ENCODE measurements around the gene ACTL6B. TPM values are rescaled to one million over a fixed set of nuclear protein-coding genes. Genes with fewer than 3 reads are reported as not detected.

ACTL6B gene
- polyA plus RNA-seq, 1 of the 3 experiments (the other 2 are of a cell fraction) = 0.67 TPM

DNA sequence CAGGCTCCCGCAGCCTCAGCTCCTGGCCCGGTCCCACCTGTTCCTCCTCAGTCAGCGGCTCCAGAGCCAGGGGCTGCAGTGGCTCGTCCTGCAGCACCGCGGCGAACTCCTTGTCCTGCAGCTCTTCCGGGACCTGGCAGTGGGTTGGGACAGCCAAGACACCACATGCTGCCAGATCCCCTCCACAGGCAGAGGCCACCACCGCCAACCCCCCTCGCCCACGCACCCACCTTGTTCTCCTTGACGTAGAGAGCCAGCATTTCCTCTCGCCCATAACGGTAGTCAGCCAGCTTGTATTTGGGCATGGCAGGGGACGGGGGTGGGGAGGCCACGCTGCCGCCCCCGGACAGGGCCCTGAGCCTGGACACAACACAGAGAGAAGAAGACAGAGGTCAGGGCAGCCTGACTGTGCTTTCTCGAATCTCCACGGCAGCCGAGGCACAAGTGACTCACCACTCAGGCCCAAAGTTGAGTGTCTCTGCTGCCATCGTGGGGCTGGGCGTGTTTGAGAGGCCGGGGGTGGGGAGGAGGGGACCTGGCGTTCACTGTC, 31.6 kb upstream of the ACTL6B start (continued):
- TF ChIP-seq, protein P1, sequence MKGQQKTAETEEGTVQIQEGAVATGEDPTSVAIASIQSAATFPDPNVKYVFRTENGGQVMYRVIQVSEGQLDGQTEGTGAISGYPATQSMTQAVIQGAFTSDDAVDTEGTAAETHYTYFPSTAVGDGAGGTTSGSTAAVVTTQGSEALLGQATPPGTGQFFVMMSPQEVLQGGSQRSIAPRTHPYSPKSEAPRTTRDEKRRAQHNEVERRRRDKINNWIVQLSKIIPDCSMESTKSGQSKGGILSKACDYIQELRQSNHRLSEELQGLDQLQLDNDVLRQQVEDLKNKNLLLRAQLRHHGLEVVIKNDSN (IDR thresholded peaks at IDR 0.05; ENCODE audit: borderline replicate concordance, low read depth) = no peak
- no peak for TF ChIP-seq JUND (IDR thresholded peaks at IDR 0.05)

DNA sequence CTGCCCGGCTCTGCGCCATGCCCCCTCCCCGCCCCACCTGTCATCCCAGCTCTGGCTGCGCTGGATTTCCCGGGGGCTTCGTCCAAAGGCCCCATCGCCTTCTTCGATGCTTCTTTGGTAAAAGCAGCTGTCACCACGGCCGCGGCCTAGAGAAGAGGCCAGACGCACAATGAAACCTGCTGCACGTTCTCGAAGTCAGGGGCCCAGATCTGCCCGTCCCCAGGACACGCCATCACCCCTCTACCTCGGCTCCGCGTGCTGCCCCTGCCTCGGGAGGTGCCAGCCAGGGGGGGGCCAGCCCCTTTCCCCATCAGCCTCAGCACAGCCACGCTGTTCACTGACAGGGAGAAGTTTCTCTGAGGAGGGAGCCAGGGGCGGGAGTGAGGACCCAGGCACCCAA, 31.0 kb upstream of the ACTL6B start:
- TF ChIP-seq EZH2phosphoT487 (IDR thresholded peaks at IDR 0.05; ENCODE audit: borderline replicate concordance, low read depth) (no peak), SMC3 (IDR thresholded peaks at IDR 0.05; ENCODE audit: low read depth, low read length) (no peak), JUND (IDR thresholded peaks at IDR 0.05) (no peak), FOSL2 (IDR thresholded peaks at IDR 0.05; ENCODE audit: borderline replicate concordance, low read depth) (no peak), RFX5 (IDR thresholded peaks at IDR 0.05; ENCODE audit: low read length) (no peak), RCOR1 (IDR thresholded peaks at IDR 0.05; ENCODE audit: low read length) (no peak), SIN3A (IDR thresholded peaks at IDR 0.05; ENCODE audit: borderline replicate concordance, low read depth, low read length) (no peak), TCF12 (IDR thresholded peaks at IDR 0.05) (no peak)
- TF ChIP-seq, protein P1 (IDR thresholded peaks at IDR 0.05; ENCODE audit: borderline replicate concordance, low read depth) = no peak
- TF ChIP-seq, protein P2, sequence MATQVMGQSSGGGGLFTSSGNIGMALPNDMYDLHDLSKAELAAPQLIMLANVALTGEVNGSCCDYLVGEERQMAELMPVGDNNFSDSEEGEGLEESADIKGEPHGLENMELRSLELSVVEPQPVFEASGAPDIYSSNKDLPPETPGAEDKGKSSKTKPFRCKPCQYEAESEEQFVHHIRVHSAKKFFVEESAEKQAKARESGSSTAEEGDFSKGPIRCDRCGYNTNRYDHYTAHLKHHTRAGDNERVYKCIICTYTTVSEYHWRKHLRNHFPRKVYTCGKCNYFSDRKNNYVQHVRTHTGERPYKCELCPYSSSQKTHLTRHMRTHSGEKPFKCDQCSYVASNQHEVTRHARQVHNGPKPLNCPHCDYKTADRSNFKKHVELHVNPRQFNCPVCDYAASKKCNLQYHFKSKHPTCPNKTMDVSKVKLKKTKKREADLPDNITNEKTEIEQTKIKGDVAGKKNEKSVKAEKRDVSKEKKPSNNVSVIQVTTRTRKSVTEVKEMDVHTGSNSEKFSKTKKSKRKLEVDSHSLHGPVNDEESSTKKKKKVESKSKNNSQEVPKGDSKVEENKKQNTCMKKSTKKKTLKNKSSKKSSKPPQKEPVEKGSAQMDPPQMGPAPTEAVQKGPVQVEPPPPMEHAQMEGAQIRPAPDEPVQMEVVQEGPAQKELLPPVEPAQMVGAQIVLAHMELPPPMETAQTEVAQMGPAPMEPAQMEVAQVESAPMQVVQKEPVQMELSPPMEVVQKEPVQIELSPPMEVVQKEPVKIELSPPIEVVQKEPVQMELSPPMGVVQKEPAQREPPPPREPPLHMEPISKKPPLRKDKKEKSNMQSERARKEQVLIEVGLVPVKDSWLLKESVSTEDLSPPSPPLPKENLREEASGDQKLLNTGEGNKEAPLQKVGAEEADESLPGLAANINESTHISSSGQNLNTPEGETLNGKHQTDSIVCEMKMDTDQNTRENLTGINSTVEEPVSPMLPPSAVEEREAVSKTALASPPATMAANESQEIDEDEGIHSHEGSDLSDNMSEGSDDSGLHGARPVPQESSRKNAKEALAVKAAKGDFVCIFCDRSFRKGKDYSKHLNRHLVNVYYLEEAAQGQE (IDR thresholded peaks at IDR 0.05; ENCODE audit: low read depth, low read length) = no peak
- TF ChIP-seq, protein P3, sequence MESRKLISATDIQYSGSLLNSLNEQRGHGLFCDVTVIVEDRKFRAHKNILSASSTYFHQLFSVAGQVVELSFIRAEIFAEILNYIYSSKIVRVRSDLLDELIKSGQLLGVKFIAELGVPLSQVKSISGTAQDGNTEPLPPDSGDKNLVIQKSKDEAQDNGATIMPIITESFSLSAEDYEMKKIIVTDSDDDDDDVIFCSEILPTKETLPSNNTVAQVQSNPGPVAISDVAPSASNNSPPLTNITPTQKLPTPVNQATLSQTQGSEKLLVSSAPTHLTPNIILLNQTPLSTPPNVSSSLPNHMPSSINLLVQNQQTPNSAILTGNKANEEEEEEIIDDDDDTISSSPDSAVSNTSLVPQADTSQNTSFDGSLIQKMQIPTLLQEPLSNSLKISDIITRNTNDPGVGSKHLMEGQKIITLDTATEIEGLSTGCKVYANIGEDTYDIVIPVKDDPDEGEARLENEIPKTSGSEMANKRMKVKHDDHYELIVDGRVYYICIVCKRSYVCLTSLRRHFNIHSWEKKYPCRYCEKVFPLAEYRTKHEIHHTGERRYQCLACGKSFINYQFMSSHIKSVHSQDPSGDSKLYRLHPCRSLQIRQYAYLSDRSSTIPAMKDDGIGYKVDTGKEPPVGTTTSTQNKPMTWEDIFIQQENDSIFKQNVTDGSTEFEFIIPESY (IDR thresholded peaks at IDR 0.05; ENCODE audit: borderline replicate concordance, low read depth) = no peak
- TF ChIP-seq, protein P4, sequence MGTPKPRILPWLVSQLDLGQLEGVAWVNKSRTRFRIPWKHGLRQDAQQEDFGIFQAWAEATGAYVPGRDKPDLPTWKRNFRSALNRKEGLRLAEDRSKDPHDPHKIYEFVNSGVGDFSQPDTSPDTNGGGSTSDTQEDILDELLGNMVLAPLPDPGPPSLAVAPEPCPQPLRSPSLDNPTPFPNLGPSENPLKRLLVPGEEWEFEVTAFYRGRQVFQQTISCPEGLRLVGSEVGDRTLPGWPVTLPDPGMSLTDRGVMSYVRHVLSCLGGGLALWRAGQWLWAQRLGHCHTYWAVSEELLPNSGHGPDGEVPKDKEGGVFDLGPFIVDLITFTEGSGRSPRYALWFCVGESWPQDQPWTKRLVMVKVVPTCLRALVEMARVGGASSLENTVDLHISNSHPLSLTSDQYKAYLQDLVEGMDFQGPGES (IDR thresholded peaks at IDR 0.05; ENCODE audit: low read depth, low read length) = no peak
- TF ChIP-seq, protein P5, sequence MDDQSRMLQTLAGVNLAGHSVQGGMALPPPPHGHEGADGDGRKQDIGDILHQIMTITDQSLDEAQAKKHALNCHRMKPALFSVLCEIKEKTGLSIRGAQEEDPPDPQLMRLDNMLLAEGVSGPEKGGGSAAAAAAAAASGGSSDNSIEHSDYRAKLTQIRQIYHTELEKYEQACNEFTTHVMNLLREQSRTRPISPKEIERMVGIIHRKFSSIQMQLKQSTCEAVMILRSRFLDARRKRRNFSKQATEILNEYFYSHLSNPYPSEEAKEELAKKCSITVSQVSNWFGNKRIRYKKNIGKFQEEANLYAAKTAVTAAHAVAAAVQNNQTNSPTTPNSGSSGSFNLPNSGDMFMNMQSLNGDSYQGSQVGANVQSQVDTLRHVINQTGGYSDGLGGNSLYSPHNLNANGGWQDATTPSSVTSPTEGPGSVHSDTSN (IDR thresholded peaks at IDR 0.05) = no peak
- TF ChIP-seq, protein P6, sequence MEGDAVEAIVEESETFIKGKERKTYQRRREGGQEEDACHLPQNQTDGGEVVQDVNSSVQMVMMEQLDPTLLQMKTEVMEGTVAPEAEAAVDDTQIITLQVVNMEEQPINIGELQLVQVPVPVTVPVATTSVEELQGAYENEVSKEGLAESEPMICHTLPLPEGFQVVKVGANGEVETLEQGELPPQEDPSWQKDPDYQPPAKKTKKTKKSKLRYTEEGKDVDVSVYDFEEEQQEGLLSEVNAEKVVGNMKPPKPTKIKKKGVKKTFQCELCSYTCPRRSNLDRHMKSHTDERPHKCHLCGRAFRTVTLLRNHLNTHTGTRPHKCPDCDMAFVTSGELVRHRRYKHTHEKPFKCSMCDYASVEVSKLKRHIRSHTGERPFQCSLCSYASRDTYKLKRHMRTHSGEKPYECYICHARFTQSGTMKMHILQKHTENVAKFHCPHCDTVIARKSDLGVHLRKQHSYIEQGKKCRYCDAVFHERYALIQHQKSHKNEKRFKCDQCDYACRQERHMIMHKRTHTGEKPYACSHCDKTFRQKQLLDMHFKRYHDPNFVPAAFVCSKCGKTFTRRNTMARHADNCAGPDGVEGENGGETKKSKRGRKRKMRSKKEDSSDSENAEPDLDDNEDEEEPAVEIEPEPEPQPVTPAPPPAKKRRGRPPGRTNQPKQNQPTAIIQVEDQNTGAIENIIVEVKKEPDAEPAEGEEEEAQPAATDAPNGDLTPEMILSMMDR (IDR thresholded peaks at IDR 0.05) = no peak
- H3K4me2 ChIP-seq = no peak overlapping the region
- no peaks in the 10 kb centered on the region for H3K9me3 ChIP-seq
- CTCF ChIA-PET = interaction anchor here (8.3 to 11.0 kb wide), 3 partner anchors 17 to 124 kb away, joined by 108 to 147 read pairs (median 119); partner anchors contain the start of genes MOSPD3 and POP7
- peaks cover 13% of the 10 kb centered on the region for H3F3A ChIP-seq (replicated peaks; ENCODE audit: insufficient read depth)
- no peak overlapping the region for H3K9ac ChIP-seq
- no peak overlapping the region for H3K4me3 ChIP-seq (ENCODE audit: low read depth in 2 of 2, low read length in 1 of 2)
- H3K4me1 ChIP-seq (ENCODE audit: control insufficient read depth in 1 of 2, insufficient read depth in 2 of 2, low read depth in 1 of 2, low read length in 1 of 2) = peaks cover 11 to 15% of the 10 kb centered on the region in 2 experiments
- H3K27me3 ChIP-seq (ENCODE audit: insufficient read depth) = no peaks in the 10 kb centered on the region
- peaks cover 41% of the 10 kb centered on the region for H3K79me2 ChIP-seq (ENCODE audit: insufficient read depth)
- DNase-seq = no peak
- 95% methylated on average over 21 of the region's 22 CpGs for WGBS (ENCODE audit: low lambda C conversion rate)
- H3K36me3 ChIP-seq (replicated peaks in 1 of 2; ENCODE audit: control insufficient read depth in 1 of 2, insufficient read depth in 2 of 2, low read length in 1 of 2) = peaks cover 13 to 72% of the 10 kb centered on the region in 2 experiments
- H3K9me2 ChIP-seq = no peaks in the 10 kb centered on the region
- H3K27ac ChIP-seq (ENCODE audit: low read depth in 2 of 2, low read length in 1 of 2) = no peak overlapping the region
- POLR2A ChIA-PET = no interaction called here
- H4K20me1 ChIP-seq (ENCODE audit: insufficient read depth) = peaks cover 48% of the 10 kb centered on the region
- no peak overlapping the region for H2AFZ ChIP-seq (ENCODE audit: low read depth)
